Small intestine (tissue), 7 donors: ENCODE data around the gene STX8. TPM values are rescaled to one million over a fixed set of nuclear protein-coding genes. Genes with fewer than 3 reads are reported as not detected.

Experiments
- DNase-seq, 2 donors: peaks; one replicate each; pipeline versions ENCODE4 v3.0.0 to v3.0.0-alpha.2; 2013
- FAIRE-seq: peaks from 2 replicates; lab custom pipeline; 2012; peaks lifted over from hg19 to GRCh38; lab: Jason Lieb, UNC
- H3K27ac ChIP-seq, 3 donors: one replicate each; pipeline ENCODE4 v1.5.1; 2013; ENCODE audit warnings: low read length in 2 of 3, mild to moderate bottlenecking in 2 of 3, control low read depth in 1 of 3, inconsistent platforms in 1 of 3, low read depth in 1 of 3, moderate library complexity in 1 of 3
- H3K27me3 ChIP-seq, 3 donors: one replicate each; pipeline ENCODE4 v1.6.1; 2013; ENCODE audit warnings: low read length in 3 of 3, inconsistent platforms in 1 of 3; ENCODE audit not compliant: control insufficient read depth in 3 of 3, insufficient read depth in 3 of 3
- H3K36me3 ChIP-seq, 3 donors: one replicate each; pipeline ENCODE4 v1.6.1; 2013; ENCODE audit warnings: low read length in 3 of 3, inconsistent platforms in 1 of 3, low read depth in 1 of 3, mild to moderate bottlenecking in 1 of 3, moderate library complexity in 1 of 3; ENCODE audit not compliant: control insufficient read depth in 3 of 3, insufficient read depth in 2 of 3
- H3K4me1 ChIP-seq, 3 donors: one replicate each; pipeline ENCODE4 v1.6.1; 2013; ENCODE audit warnings: low read length in 2 of 3, inconsistent platforms in 1 of 3, low read depth in 1 of 3, mild to moderate bottlenecking in 1 of 3, moderate library complexity in 1 of 3; ENCODE audit not compliant: control insufficient read depth in 3 of 3, insufficient read depth in 2 of 3
- H3K4me3 ChIP-seq, 3 donors: one replicate each; pipeline ENCODE4 v1.5.1; 2013; ENCODE audit warnings: low read length in 3 of 3, control low read depth in 1 of 3, inconsistent platforms in 1 of 3, low read depth in 1 of 3, mild to moderate bottlenecking in 1 of 3, moderate library complexity in 1 of 3
- H3K9me3 ChIP-seq, 2 donors: one replicate each; pipeline ENCODE4 v1.6.1; 2013; ENCODE audit warnings: low read depth in 1 of 2, low read length in 1 of 2; ENCODE audit not compliant: control insufficient read depth in 2 of 2, insufficient read depth in 1 of 2
- WGBS, 3 donors: extraction: QIAGEN DNeasy Blood & Tissue Kit; methylation state at CpG; one replicate each; pipeline ENCODE4 v1.1.7; 2013; 5-methylcytosine and 5-hydroxymethylcytosine counted together
- polyA plus RNA-seq, 4 donors: library from polyadenylated mRNA; stranded (reverse) in 3 of 4; unstranded in 1 of 4; fragments of 200-250 nt in 3 of 4; fragments of 120-200 nt in 1 of 4; gene quantifications; one replicate each; pipeline versions ENCODE4 v1.2.1 to v1.2.3, GENCODE V29; 2013
- donor health status: healthy with polysubstance abuse.
- donor health status: control.
- donor health status: control.
- donor health status: Bipolar disorder and iron deficiency.
- donor health status: healthy.

Gene STX8
- polyA plus RNA-seq, 4 donors = 35.3 to 72.2 (median 51.8) TPM

DNA sequence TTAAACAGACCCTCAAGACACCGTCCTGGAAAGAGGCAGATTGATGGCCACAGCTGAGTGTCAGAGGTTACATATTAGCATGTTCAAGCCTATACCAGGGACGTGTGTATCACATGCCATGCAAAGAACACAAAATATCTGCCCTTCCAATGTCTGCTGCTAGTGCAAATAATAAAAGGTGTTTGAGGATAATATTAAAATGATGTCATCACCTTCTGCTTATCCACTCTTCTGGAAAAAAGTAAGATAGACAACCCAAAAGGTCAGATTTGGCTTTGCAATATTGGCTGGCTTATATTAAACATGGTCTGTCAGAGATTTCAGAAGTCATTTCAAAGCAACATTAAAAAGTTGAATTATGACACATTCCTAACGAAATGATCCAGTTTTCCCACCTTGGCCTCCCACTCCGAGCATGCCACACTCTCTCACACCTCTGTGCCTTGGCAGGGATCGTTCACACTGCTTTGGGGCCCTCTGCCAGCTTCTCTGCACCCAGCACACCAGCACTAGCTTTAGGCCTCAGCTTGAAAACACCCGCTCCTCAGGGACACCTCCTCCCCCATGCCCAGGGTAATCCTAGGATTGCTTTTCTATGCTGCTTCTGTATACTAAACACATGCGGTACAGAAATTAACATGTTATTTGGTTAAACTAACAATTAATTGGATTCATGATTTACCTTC is 306.1 kb downstream of the STX8 start:
- peaks cover 0 to 4% (median 0%) of the 10 kb centered on the region in 3 donors for H3K4me1 ChIP-seq
- WGBS, 3 donors = 80 to 88% (median 88%) methylated on average over 7 of the region's 7 CpGs
- H3K27me3 ChIP-seq = no peaks in the 10 kb centered on the region
- no peak for FAIRE-seq
- H3K9me3 ChIP-seq = no peaks in the 10 kb centered on the region
- H3K36me3 ChIP-seq = peaks cover 0 to 10% (median 0%) of the 10 kb centered on the region in 3 donors
- DNase-seq = no peak
- no peak overlapping the region for H3K4me3 ChIP-seq
- H3K27ac ChIP-seq = no peak overlapping the region

DNA sequence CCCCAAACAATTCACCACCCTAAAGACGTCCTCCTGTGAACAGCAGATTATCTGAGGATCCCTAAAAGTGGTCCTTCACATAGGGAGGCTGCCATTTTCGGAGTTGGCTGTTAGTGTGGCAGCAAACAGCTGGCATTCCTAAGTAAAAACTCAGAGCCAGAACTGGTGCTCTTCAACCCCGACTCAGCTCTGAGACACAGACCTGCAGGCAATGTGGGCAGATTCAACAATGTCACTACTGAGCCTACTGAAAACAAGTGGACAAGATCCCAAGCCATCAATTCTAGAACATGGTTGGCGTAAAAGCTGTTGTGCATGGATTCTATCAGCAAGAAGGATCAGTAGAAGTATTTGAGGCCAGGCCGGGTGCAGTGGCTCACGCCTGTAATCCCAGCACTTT is 307.1 kb downstream of the STX8 start:
- H3K36me3 ChIP-seq = peaks cover 0 to 10% (median 0%) of the 10 kb centered on the region in 3 donors
- H3K4me3 ChIP-seq = no peak overlapping the region
- no peaks in the 10 kb centered on the region for H3K27me3 ChIP-seq
- no peak overlapping the region for H3K27ac ChIP-seq
- WGBS, 3 donors = 93 to 94% (median 94%) methylated on average over 6 of the region's 6 CpGs
- peaks cover 0 to 8% of the 10 kb centered on the region in 2 donors for H3K9me3 ChIP-seq
- no peak for FAIRE-seq
- peaks cover 0 to 4% (median 0%) of the 10 kb centered on the region in 3 donors for H3K4me1 ChIP-seq
- DNase-seq = no peak

DNA sequence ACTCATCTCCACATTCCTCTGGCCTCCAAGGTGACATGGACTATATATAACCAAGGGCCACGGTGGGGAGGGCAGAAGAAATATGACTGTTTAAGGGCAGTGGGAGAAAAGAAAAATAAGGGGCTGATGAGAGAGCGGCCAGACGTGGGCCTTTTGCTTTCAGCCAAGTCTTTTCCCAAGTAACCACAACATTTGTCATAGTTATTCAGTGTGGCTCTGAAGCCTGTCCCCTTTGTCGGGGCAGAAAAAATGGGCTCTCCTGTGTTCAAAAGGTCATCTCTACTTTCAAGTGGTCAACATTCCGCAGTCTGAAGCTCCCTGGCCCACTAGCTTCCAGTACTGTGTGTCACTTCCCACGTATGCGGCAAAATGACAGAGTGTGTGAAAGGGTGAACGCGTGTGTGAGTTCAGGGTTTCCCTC is 308.9 kb downstream of the STX8 start:
- H3K36me3 ChIP-seq = peaks cover 0 to 7% (median 0%) of the 10 kb centered on the region in 3 donors
- peaks cover 0 to 2% (median 0%) of the 10 kb centered on the region in 3 donors for H3K4me1 ChIP-seq
- DNase-seq (no peak), FAIRE-seq (no peak)
- no peak overlapping the region for H3K27ac ChIP-seq
- H3K27me3 ChIP-seq = no peaks in the 10 kb centered on the region
- no peak overlapping the region for H3K4me3 ChIP-seq
- WGBS, 3 donors = 89 to 96% (median 92%) methylated on average over 9 of the region's 9 CpGs
- peaks cover 0 to 8% of the 10 kb centered on the region in 2 donors for H3K9me3 ChIP-seq

- no peak overlapping the region for H3K27ac ChIP-seq
- no peak for DNase-seq
- 89 to 94% (median 93%) methylated on average over 14 of the region's 14 CpGs for WGBS, 3 donors
Measured at GRCh38 chr17:9266031-9266680, 309.5 kb downstream of the STX8 start.

GRCh38 chr17:9261081-9262012 is 314.3 kb downstream of the STX8 start:
- FAIRE-seq (no peak), DNase-seq (peak; percentile 39 to 73)
- WGBS, 3 donors = 56 to 69% (median 65%) methylated on average over 21 to 24 of the region's 24 CpGs
- Histone ChIP-seq H3K27me3 (no peaks in the 10 kb centered on the region), H3K9me3 (peaks cover 0 to 8% of the 10 kb centered on the region in 2 donors), H3K4me1 (peaks cover 0 to 24% (median 7%) of the 10 kb centered on the region in 3 donors), H3K36me3 (peaks cover 0 to 6% (median 0%) of the 10 kb centered on the region in 3 donors), H3K4me3 (peak overlapping the region in 1 of 3 donors; percentile 3), H3K27ac (peak overlapping the region in 1 of 3 donors; percentile 80)

More at GRCh38 chr17:9266031-9266680, 309.5 kb downstream of the STX8 start:
- Histone ChIP-seq H3K4me3 (no peak overlapping the region), H3K9me3 (peaks cover 0 to 8% of the 10 kb centered on the region in 2 donors), H3K4me1 (peaks cover 0 to 8% (median 0%) of the 10 kb centered on the region in 3 donors), H3K27me3 (no peaks in the 10 kb centered on the region), H3K36me3 (peaks cover 0 to 7% (median 0%) of the 10 kb centered on the region in 3 donors)
- FAIRE-seq = no peak

GRCh38 chr17:9259419-9259818 is 316.2 kb downstream of the STX8 start:
- Histone ChIP-seq H3K27ac (no peak overlapping the region), H3K27me3 (no peaks in the 10 kb centered on the region), H3K36me3 (peaks cover 0 to 2% (median 0%) of the 10 kb centered on the region in 3 donors), H3K4me1 (peaks cover 0 to 30% (median 7%) of the 10 kb centered on the region in 3 donors), H3K4me3 (no peak overlapping the region), H3K9me3 (peaks cover 0 to 8% of the 10 kb centered on the region in 2 donors)
- DNase-seq = no peak
- 42 to 69% (median 61%) methylated on average over 10 of the region's 10 CpGs for WGBS, 3 donors
- no peak for FAIRE-seq

- Histone ChIP-seq H3K4me1 (peaks cover 0 to 30% (median 7%) of the 10 kb centered on the region in 3 donors), H3K9me3 (no peaks in the 10 kb centered on the region), H3K27me3 (no peaks in the 10 kb centered on the region), H3K36me3 (peaks cover 0 to 3% (median 0%) of the 10 kb centered on the region in 3 donors), H3K4me3 (no peak overlapping the region), H3K27ac (no peak overlapping the region)
- no peak for FAIRE-seq
- WGBS, 3 donors = 76 to 85% (median 80%) methylated on average over 15 of the region's 15 CpGs
- DNase-seq = no peak
Measured at GRCh38 chr17:9258115-9259015, 317.3 kb downstream of the STX8 start.
